ES-I3 (cell line): ENCODE measurements around the gene SLAMF9.
"Not testable (repeated sequence)": the region's sequence is repeated elsewhere in the genome, so short reads cannot be mapped to it uniquely, and the experiment has no call there.

Experiments
- H3K36me3 ChIP-seq: 2 replicates; pipeline ENCODE4 v1.6.1; 2013; ENCODE audit warnings: mild to moderate bottlenecking, low read length, control low read depth, moderate library complexity; ENCODE audit not compliant: insufficient read depth
- H3K4me1 ChIP-seq: 2 replicates; pipeline ENCODE4 v1.6.1; 2013; ENCODE audit warnings: mild to moderate bottlenecking, control low read depth, low read length; ENCODE audit not compliant: insufficient read depth
- H3K9ac ChIP-seq: 2 replicates; pipeline ENCODE4 v1.6.1; 2013; ENCODE audit warnings: low read depth, mild to moderate bottlenecking, low read length, moderate library complexity
- H3K9me3 ChIP-seq: 2 replicates; pipeline ENCODE4 v1.6.1; 2013; ENCODE audit warnings: mild to moderate bottlenecking, low read length, moderate library complexity; ENCODE audit not compliant: control insufficient read depth, insufficient read depth

Gene SLAMF9

GRCh38 chr1:159906960-159907359 lies 47.1 kb downstream of the SLAMF9 start:
- Histone ChIP-seq H3K4me1 (peaks cover 27% of the 10 kb centered on the region), H3K9ac (no peak overlapping the region), H3K9me3 (no peaks in the 10 kb centered on the region), H3K36me3 (no peaks in the 10 kb centered on the region)

DNA sequence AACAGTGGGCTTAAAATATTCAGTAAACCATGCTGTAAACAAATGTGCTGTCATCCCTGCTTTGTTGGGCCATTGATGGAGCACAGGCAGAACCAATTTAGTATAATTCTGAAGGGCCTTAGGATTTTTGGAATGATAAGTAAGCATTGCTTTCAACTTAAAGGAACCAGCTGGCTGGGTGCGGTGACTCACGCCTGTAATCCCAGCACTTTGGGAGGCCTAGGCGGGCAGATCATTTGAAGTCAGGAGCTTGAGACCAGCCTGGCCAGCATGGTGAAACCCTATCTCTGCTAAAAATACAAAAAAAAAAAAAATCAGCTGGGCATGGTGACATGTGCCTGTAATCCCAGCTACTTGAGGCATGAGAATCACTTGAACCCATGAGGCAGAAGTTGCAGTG lies 50.0 kb downstream of the SLAMF9 start:
- H3K36me3 ChIP-seq, H3K9ac ChIP-seq, H3K9me3 ChIP-seq: not testable (repeated sequence)
- peaks cover 18% of the 10 kb centered on the region for H3K4me1 ChIP-seq

DNA sequence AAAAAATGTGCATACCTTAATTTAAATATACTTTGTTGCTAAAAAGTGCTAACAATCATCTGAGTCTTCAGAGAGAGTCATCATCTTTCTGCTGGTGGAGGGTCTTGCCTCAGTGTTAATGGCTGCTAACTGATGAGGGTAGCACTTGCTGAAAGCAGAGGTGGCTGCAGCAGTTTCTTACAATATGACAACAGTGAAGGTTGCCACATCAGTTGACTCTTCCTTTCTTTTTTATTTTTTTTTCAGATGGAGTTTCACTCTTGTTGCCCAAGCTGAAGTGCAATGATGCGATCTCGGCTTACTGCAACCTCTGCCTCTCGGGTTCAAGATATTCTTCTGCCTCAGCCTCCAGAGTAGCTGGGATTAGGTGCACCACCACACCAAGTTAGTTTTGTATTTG lies 51.5 kb downstream of the SLAMF9 start:
- peaks cover 12% of the 10 kb centered on the region for H3K4me1 ChIP-seq
- H3K9me3 ChIP-seq = no peaks in the 10 kb centered on the region
- H3K9ac ChIP-seq = no peak overlapping the region
- H3K36me3 ChIP-seq = no peaks in the 10 kb centered on the region
